Measurements from ENCODE around the gene DLG4.

GRCh38 chr17:7147772-7148171 lies 71.9 kb downstream of the DLG4 start:
- no peak for TF ChIP-seq EGR1 (IDR thresholded peaks at IDR 0.05)
- no peak for TF ChIP-seq EP300 (IDR thresholded peaks at IDR 0.05; ENCODE audit: borderline replicate concordance)
- no peak for TF ChIP-seq MAX (IDR thresholded peaks at IDR 0.05)
- no peak for TF ChIP-seq TAF1 (IDR thresholded peaks at IDR 0.05; ENCODE audit: low read depth)
- TF ChIP-seq RAD21 (IDR thresholded peaks at IDR 0.05; ENCODE audit: low read depth): no peak
- TF ChIP-seq CEBPB (IDR thresholded peaks at IDR 0.05): no peak
- no peak for TF ChIP-seq REST (IDR thresholded peaks at IDR 0.05; ENCODE audit: low read depth)
- TF ChIP-seq TCF12 (IDR thresholded peaks at IDR 0.05; ENCODE audit: low read depth): no peak
- TF ChIP-seq CREB1 (IDR thresholded peaks at IDR 0.05; ENCODE audit: low read depth): no peak

All from Ishikawa (cell line).